GM12878 (cell line): ENCODE data around the gene ZMYND19. TPM values are rescaled to one million over a fixed set of nuclear protein-coding genes. Genes with fewer than 3 reads are reported as not detected.

ENCODE experiments used
- CHD1 ChIP-seq: IDR thresholded peaks from 2 replicates; pipeline ENCODE4 v1.6.1; 2012; ENCODE audit warnings: low read depth, low read length, improper control_type of control experiment
- DPF2 ChIP-seq: fragments of 450-650 bp; IDR thresholded peaks from 2 replicates; pipeline ENCODE4 v1.6.1; 2017; ENCODE audit warnings: mild to moderate bottlenecking
- SP1 ChIP-seq: IDR thresholded peaks from one replicate; pipeline ENCODE4 v1.6.1; 2011; ENCODE audit warnings: low read depth, low read length
- ZZZ3 ChIP-seq: IDR thresholded peaks from 2 replicates; pipeline ENCODE4 v1.6.1; 2011; ENCODE audit warnings: low read depth; ENCODE audit not compliant: control insufficient read depth, insufficient read length
- polyA plus RNA-seq, 11 experiments: library from polyadenylated mRNA; depleted of rRNA in 4 of 11; unstranded in 6 of 11; stranded (reverse) in 5 of 11; fragments of >200 nt; fragmentation: Nextera tagmentation in 4 of 11; fragmentation: Illumina TruSeq in 1 of 11; extraction: Ambion mirVana in 4 of 11; extraction: Trizol in 1 of 11; gene quantifications; 1 replicate in 1 of 11; 2 replicates in 10 of 11; pipeline versions ENCODE4 v1.2.1 to v1.2.3, GENCODE V29; 2011 to 2016; ENCODE audit warnings: inconsistent platforms in 2 of 11, missing spikeins in 2 of 11, low read depth in 1 of 11
- total RNA-seq, 4 experiments: library from RNA; depleted of rRNA in 3 of 4; stranded (reverse); fragments of >200 nt in 3 of 4; fragmentation: Illumina TruSeq in 1 of 4; extraction: Trizol in 1 of 4; gene quantifications; 2 replicates each; pipeline versions ENCODE4 v1.2.1 to v1.2.3, GENCODE V29; 2013 to 2021
- TF ChIP-seq, protein P1 (sequence below): fragments of 450-650 bp; IDR thresholded peaks from 2 replicates; pipeline ENCODE4 v1.6.1; 2017; ENCODE audit warnings: mild to moderate bottlenecking, moderate library complexity
- TF ChIP-seq, protein P2 (sequence below): fragments of 450-650 bp; IDR thresholded peaks from 2 replicates; pipeline ENCODE4 v1.6.1; 2016; ENCODE audit warnings: mild to moderate bottlenecking
- TF ChIP-seq, protein P3 (sequence below): IDR thresholded peaks from 2 replicates; pipeline ENCODE4 v1.6.1; 2012; ENCODE audit warnings: low read length, inconsistent platforms
- TF ChIP-seq, protein P4 (sequence below): fragments of 450-650 bp; conservative IDR thresholded peaks from 2 replicates; pipeline ENCODE4 v1.6.1; 2017; ENCODE audit warnings: mild to moderate bottlenecking, moderate library complexity
- TF ChIP-seq, protein P5 (sequence below): fragments of 450-650 bp; IDR thresholded peaks from 2 replicates; pipeline ENCODE4 v1.6.1; 2016; ENCODE audit warnings: mild to moderate bottlenecking, moderate library complexity, borderline replicate concordance
- TF ChIP-seq, protein P6 (sequence below): fragments of 450-650 bp; IDR thresholded peaks from 2 replicates; pipeline ENCODE4 v1.6.1; 2017; ENCODE audit warnings: mild to moderate bottlenecking

Gene ZMYND19
- total and polyA plus RNA-seq, 10 of the 15 experiments (the other 5 are each of a cell fraction or from before 2014, with no cell fraction given): 0.84 to 54.8 (median 20.1) TPM

DNA sequence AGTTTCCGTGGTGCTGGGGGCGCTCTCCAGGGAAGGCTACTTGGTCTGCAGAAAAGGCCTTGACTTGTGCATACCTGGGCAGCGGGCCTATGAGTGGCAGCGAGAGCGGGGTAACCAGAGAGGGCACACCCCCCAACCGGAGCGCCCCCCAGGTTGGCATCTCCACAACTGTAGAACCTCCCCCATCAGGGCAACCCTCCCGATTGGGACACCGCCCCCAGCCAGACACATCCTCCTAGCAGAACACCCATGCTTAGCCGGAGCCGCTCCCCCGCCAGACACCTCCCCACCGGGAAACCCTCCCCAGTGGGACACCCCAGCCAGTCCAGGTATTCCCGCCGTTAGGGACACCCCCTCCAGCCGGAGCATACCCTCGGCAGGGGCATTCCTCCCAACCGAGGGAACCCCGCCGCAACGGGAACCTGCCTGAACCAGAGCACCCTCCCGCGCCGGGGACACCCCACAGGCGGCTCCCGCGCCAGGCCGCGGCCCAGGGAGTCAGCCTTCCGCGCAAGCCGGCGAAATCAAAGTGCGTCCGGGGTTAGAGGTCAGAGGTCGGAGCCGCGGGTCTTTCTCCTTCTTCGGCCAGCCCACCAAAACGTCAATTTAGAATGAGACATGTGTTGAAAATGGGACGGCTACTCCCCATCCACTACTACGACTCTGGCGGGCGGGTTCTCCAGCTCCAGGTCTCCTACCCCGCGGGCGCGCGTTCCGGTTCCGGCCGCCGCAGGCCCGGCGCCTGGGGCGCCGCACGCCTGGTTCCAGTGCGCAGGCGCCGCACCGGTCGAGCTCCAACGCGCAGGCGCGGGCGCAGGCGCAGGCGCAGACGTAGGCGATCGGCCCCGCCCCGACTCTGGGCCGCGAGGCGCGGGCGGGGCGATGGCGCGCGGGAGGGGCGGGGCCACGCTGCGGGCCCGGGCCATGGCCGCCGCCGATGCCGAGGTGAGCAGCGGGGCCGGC is 28.1 kb upstream of the ZMYND19 start, which contains the start of gene EHMT1 (continued):
- TF ChIP-seq, protein P1, sequence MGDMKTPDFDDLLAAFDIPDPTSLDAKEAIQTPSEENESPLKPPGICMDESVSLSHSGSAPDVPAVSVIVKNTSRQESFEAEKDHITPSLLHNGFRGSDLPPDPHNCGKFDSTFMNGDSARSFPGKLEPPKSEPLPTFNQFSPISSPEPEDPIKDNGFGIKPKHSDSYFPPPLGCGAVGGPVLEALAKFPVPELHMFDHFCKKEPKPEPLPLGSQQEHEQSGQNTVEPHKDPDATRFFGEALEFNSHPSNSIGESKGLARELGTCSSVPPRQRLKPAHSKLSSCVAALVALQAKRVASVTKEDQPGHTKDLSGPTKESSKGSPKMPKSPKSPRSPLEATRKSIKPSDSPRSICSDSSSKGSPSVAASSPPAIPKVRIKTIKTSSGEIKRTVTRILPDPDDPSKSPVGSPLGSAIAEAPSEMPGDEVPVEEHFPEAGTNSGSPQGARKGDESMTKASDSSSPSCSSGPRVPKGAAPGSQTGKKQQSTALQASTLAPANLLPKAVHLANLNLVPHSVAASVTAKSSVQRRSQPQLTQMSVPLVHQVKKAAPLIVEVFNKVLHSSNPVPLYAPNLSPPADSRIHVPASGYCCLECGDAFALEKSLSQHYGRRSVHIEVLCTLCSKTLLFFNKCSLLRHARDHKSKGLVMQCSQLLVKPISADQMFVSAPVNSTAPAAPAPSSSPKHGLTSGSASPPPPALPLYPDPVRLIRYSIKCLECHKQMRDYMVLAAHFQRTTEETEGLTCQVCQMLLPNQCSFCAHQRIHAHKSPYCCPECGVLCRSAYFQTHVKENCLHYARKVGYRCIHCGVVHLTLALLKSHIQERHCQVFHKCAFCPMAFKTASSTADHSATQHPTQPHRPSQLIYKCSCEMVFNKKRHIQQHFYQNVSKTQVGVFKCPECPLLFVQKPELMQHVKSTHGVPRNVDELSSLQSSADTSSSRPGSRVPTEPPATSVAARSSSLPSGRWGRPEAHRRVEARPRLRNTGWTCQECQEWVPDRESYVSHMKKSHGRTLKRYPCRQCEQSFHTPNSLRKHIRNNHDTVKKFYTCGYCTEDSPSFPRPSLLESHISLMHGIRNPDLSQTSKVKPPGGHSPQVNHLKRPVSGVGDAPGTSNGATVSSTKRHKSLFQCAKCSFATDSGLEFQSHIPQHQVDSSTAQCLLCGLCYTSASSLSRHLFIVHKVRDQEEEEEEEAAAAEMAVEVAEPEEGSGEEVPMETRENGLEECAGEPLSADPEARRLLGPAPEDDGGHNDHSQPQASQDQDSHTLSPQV: no peak
- TF ChIP-seq SP1 (peak; percentile 15), ZZZ3 (no peak), CHD1 (no peak), DPF2 (peak; percentile 29; the same call in 1 of the 2 replicates)
- TF ChIP-seq, protein P2, sequence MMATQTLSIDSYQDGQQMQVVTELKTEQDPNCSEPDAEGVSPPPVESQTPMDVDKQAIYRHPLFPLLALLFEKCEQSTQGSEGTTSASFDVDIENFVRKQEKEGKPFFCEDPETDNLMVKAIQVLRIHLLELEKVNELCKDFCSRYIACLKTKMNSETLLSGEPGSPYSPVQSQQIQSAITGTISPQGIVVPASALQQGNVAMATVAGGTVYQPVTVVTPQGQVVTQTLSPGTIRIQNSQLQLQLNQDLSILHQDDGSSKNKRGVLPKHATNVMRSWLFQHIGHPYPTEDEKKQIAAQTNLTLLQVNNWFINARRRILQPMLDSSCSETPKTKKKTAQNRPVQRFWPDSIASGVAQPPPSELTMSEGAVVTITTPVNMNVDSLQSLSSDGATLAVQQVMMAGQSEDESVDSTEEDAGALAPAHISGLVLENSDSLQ: no peak
- TF ChIP-seq, protein P3, sequence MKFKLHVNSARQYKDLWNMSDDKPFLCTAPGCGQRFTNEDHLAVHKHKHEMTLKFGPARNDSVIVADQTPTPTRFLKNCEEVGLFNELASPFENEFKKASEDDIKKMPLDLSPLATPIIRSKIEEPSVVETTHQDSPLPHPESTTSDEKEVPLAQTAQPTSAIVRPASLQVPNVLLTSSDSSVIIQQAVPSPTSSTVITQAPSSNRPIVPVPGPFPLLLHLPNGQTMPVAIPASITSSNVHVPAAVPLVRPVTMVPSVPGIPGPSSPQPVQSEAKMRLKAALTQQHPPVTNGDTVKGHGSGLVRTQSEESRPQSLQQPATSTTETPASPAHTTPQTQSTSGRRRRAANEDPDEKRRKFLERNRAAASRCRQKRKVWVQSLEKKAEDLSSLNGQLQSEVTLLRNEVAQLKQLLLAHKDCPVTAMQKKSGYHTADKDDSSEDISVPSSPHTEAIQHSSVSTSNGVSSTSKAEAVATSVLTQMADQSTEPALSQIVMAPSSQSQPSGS: no peak; the same call in 1 of the 2 replicates
- TF ChIP-seq, protein P4, sequence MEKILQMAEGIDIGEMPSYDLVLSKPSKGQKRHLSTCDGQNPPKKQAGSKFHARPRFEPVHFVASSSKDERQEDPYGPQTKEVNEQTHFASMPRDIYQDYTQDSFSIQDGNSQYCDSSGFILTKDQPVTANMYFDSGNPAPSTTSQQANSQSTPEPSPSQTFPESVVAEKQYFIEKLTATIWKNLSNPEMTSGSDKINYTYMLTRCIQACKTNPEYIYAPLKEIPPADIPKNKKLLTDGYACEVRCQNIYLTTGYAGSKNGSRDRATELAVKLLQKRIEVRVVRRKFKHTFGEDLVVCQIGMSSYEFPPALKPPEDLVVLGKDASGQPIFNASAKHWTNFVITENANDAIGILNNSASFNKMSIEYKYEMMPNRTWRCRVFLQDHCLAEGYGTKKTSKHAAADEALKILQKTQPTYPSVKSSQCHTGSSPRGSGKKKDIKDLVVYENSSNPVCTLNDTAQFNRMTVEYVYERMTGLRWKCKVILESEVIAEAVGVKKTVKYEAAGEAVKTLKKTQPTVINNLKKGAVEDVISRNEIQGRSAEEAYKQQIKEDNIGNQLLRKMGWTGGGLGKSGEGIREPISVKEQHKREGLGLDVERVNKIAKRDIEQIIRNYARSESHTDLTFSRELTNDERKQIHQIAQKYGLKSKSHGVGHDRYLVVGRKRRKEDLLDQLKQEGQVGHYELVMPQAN: peak; percentile 89
- TF ChIP-seq, protein P5, sequence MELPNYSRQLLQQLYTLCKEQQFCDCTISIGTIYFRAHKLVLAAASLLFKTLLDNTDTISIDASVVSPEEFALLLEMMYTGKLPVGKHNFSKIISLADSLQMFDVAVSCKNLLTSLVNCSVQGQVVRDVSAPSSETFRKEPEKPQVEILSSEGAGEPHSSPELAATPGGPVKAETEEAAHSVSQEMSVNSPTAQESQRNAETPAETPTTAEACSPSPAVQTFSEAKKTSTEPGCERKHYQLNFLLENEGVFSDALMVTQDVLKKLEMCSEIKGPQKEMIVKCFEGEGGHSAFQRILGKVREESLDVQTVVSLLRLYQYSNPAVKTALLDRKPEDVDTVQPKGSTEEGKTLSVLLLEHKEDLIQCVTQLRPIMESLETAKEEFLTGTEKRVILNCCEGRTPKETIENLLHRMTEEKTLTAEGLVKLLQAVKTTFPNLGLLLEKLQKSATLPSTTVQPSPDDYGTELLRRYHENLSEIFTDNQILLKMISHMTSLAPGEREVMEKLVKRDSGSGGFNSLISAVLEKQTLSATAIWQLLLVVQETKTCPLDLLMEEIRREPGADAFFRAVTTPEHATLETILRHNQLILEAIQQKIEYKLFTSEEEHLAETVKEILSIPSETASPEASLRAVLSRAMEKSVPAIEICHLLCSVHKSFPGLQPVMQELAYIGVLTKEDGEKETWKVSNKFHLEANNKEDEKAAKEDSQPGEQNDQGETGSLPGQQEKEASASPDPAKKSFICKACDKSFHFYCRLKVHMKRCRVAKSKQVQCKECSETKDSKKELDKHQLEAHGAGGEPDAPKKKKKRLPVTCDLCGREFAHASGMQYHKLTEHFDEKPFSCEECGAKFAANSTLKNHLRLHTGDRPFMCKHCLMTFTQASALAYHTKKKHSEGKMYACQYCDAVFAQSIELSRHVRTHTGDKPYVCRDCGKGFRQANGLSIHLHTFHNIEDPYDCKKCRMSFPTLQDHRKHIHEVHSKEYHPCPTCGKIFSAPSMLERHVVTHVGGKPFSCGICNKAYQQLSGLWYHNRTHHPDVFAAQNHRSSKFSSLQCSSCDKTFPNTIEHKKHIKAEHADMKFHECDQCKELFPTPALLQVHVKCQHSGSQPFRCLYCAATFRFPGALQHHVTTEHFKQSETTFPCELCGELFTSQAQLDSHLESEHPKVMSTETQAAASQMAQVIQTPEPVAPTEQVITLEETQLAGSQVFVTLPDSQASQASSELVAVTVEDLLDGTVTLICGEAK: peak; percentile 92
- TF ChIP-seq, protein P6, sequence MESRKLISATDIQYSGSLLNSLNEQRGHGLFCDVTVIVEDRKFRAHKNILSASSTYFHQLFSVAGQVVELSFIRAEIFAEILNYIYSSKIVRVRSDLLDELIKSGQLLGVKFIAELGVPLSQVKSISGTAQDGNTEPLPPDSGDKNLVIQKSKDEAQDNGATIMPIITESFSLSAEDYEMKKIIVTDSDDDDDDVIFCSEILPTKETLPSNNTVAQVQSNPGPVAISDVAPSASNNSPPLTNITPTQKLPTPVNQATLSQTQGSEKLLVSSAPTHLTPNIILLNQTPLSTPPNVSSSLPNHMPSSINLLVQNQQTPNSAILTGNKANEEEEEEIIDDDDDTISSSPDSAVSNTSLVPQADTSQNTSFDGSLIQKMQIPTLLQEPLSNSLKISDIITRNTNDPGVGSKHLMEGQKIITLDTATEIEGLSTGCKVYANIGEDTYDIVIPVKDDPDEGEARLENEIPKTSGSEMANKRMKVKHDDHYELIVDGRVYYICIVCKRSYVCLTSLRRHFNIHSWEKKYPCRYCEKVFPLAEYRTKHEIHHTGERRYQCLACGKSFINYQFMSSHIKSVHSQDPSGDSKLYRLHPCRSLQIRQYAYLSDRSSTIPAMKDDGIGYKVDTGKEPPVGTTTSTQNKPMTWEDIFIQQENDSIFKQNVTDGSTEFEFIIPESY: no peak
